RPMI8226 (cell line): ENCODE data around the gene RAD51B.

Experiments used
- DNase-seq: peaks from one replicate; pipeline ENCODE4 v3.0.0-alpha.2; 2015

Gene RAD51B

GRCh38 chr14:68573722-68574121, 754.1 kb downstream of the RAD51B start:
- no peak for DNase-seq

GRCh38 chr14:68574461-68574860, 754.9 kb downstream of the RAD51B start:
- DNase-seq: no peak

DNA sequence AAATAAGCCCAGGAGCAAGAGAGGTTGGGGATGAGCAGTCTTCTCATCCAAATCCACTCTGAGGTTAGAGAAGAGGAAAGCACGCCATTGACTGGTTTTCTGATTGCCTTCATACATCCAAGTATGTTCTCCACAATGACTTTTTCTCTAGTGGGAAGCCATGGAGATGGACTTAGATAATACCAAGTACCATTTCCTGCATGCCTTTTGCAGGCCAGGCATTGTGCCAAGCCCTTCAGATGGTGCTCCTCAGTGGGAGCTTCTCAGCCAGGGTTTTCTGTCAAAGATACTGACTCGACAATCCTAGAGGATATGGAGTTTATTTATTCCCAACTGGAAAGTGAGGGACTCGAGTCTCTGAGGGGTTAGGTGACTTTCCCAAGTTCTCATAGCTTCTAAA, 755.3 kb downstream of the RAD51B start:
- no peak for DNase-seq

DNA sequence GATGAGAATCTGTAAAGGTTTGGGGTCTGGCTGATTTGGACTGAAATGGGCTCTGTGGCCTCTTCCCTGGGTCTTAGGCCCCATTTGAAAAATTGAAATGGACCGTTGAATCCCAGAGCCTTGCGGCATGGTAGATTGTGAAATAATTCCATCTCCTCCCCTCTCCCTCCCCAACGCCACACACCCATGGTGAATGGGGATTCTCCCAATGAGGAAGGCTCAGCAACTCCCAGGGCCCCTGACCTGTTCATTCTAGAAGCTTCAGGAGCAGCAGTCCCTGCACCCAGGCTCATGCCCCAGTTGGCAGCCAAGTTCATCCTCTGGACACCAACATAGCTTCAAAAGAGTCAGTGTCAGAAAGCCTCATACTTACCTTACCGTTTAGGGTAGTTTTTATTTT, 755.8 kb downstream of the RAD51B start:
- no peak for DNase-seq

DNA sequence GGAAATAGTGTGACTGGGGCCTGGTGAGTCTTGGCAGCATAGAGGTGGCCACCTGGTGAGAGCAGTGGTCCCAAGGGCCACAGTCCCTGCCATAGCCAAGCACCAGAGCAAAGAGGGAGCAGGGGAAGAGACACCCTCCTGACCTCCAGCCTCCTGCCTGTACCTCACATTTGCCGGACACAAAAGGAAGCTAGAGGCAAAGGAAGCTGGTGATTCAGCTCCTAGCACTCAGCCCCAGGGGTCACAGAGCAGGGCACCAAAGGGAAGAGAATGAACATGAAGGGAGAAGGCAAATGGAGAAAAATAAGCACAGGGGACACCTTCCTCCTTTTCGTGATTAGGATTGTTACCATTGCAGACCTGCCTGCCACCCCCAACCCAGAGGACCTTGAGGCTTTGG, 756.5 kb downstream of the RAD51B start:
- no peak for DNase-seq

DNA sequence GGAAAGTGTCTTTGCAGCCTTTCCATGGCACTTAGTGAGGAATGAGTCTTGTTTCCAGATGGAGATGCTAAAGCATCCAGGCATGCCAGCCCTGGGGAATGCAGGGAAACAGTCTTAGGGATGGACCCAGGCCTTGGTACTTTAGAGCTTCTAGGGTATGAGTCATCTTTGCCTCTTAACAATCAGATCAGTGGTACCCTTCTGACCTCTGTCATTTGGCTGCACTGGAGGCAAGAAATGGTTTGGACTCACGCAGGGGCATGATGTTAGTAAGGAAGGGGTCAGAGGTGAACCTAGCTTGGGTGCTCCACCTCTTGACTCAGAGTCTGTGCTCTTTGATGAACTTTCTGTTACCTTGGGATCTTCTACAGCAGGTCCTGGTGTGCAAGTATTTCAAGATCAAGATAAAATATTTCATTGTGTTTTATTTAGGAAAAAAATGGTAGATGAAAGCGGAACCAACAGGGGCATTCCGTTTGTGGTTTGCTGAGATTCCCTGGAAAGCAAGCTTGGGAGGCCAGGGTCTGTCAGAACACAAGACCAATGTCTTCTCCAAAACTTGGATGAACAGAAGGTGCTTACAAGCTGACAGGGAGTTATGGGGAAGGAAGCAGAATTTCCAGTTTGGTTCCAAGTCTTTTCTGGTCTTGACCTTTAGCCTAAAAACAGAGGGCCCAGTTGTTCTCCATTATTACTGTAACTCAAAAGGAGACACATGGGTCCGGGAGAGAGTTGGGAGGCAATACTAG, 757.1 kb downstream of the RAD51B start:
- DNase-seq: no peak

- DNase-seq: no peak
These were observed 758.4 kb downstream of the RAD51B start for GRCh38 chr14:68577802-68578541.

- no peak for DNase-seq
These were observed 759.0 kb downstream of the RAD51B start for GRCh38 chr14:68578597-68578996.

GRCh38 chr14:68580096-68580645, 760.6 kb downstream of the RAD51B start:
- no peak for DNase-seq

DNA sequence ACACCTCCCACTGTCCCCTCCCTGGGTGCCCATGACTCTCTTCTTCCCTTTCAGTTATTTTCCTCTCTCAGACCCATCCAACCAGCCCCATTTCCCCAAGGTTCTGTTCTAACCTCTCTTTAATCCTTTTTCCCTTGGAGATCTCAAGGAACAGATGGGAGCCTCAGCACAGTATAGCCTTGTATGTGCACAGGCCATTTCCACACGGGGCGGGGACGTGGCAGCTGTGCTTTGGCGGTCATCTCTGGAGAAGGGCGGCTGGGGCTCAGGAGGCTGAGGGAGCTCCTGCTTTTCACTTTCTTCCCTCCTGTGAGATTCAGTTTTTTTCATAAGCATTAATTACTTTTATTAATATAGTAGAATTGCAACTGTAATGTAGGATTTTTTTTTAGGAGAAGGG, 761.1 kb downstream of the RAD51B start:
- DNase-seq: no peak

- DNase-seq: no peak
These were observed 764.1 kb downstream of the RAD51B start for GRCh38 chr14:68583548-68584280.

GRCh38 chr14:68584786-68585185, 765.2 kb downstream of the RAD51B start:
- no peak for DNase-seq

DNA sequence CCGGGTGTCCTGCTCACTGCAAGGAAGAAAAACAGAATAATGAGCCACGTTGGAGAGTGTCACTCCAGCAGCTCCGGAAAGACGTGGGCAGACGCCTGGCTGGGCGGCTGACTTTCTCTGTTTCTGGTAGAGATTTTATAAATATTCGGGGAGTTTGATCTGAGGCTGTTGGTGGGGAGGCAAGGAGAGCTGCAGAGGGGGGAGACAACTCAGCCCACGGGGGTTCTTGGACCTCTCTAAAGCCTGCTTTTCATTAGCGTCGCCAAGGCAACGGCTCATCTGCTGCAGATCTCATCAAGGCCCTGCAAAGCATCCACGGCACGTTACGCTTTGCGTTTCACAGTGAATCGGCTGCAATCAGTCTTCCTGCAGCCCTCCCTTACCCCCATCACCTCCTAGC, 766.1 kb downstream of the RAD51B start:
- DNase-seq: no peak

DNA sequence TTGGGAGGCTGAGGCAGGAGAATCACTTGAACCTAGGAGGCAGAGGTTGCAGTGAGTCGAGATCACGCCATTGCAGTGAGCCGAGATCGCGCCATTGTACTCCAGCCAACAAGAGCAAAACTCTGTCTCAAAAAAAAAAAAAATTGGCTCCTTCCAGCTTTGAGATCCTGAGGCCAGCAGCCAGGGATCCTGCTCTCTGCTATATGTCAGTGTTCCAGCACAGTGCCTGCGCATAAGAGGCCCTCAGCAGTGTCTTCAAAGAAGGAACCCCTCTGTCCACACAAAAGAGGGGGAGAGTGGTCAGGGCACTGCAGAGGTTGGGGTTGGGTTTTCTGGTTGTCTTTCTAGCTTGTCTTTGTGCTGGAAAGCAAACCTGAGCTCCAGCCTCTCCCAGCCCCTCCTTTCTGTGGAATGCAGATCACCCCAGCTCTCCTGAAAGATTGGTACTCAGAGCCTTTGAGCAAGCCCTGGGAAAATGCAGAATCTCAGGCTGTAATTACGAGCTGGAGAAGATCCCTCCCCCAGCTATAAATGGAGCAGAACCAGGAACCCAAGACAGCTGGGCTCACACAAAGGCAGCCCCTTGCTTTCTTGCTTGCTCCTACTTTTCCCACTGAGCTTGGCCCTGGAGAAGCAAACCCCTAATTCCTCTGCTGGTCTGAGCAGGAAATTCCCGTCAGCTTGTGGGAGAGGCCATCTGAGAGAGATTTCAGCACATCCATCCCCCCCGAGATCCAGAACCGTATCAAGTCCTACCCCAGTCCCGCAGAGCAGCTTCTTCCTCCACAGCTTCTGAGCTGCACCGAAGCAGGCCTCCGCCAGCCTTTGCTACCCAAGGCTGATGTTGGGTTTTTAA, 767.5 kb downstream of the RAD51B start:
- no peak for DNase-seq

- DNase-seq: no peak
These were observed 768.4 kb downstream of the RAD51B start for GRCh38 chr14:68587931-68588330.

DNA sequence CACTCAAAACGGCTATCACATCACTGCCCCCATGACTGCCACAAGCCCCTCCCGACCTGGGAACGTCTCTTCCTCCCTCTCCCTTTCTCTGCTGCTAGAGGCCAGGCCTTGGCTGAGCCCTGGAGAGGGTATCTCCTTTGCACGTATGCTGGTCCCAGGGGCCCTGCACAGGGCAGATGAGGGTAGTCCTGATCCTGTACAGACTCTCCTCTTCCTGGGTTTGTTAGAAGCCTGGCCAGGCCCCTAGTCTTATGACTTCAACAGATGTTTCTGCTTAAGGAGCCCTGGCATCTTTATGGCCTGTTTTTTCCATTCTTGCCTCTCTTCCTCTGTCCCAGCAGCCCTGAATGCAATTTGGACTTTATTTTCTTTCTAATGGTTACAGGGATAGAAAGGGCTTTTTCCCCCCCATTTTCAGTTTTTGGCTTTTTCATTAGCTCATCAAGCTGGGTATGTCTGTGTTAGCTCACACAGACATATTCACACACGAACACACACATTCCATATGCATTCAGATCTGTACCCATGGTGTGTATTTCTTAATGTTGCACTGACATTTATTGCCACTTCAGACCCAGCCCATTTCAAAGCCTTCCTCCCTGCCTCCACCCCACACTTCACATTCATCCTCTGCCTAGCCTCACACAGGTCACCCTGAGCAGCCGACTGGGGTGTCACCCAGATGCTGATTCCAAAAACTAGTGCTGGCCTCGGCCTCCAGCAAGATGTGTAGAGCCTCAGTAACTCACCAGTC, 770.0 kb downstream of the RAD51B start:
- no peak for DNase-seq

DNA sequence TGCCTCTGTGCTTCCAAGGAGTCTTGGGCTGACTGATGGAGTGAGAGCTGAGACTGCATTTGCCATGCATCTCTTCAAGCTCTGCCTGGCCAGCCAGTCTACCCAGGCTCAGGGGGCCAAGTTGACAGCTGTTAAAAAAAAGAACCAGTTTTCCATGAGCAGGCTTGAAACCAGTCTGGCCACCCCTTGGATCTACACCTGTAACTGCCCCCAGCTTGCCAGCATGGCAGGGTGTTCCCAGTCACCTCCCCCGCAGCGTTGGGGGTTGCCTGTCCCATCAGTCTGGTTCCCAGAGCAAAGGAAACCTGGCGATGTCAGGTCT, 770.6 kb downstream of the RAD51B start:
- DNase-seq: no peak

DNA sequence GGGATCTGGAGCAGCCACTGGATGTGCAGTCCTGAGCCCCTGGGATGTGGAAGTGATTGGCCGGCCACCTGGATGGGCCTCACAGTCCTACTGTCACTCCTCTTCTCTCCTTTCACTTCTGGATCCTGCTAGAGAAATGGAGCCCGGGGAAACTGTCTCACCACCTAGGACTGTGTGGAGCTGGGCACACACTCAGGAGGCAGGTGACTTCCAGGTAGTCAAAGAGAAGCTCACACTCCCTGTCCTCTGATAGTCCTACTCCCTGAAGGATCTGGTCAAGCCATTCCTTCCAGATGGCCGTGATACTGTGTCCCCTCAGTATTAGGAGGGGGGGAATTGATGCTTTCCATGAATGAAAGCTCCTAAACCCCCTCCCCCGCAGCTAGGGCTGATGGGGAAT, 772.2 kb downstream of the RAD51B start:
- no peak for DNase-seq

GRCh38 chr14:68592948-68593556, 773.5 kb downstream of the RAD51B start:
- no peak for DNase-seq

DNA sequence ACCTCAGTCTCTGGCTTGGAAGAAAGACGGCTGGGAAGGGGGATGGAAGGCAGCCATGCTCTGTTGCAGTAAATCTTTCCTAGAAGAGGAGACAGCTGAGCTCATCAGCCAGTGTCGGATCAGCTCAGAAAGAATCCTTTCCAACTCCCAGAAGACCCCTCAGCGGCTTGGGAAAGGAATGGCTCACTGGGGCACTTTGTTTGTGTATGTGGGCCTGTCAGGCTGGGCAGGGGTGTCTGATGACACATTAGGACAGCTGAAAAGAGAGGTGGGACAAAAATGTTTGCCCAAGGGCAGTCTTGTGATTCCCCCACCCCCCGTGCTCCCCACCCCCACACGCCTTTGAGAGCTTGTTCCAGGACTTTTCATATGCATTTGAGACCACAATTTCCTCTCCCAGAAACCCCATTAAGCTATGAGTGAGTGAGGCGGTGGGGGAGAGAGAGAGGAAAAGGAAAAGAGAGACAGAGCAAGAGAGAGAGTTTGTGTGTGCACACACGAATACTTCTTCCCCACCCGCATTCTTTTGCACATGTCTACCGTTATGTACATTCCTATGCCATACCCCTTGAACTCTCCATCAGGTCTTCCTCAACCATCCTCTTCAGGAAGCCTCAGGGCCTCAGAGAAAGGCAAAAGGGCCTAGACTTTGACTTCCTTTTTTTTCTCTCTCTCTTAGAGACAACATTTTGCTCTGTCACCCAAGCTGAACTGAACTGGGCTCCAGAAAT, 774.4 kb downstream of the RAD51B start:
- no peak for DNase-seq
